Panc1 (cell line): Measurements from ENCODE around the gene CC2D1A. TPM values are rescaled to one million over a fixed set of nuclear protein-coding genes. Genes with fewer than 3 reads are reported as not detected.

Source experiments
- ATAC-seq: fragments of 200-7000 bp; cut with Tn5 transposase; 2 replicates; pipeline ENCODE4 v1.9.1; 2020; ENCODE audit warnings: mild to moderate bottlenecking, moderate library complexity
- BruUV-seq: library from RNA; stranded (reverse); fragments of 400-500 nt; replicated peaks from 2 replicates; lab custom pipeline; 2021; lab: Mats Ljungman, UMichigan
- CTCF ChIA-PET: fragments of 300-600 bp; sonication (Branson Sonifier 250); formaldehyde crosslinking; loops from one replicate; lab custom pipeline; 2022; ENCODE audit warnings: antibody characterized with exemption; lab: Charles Lee
- POLR2A ChIA-PET: fragments of 300-600 bp; sonication (Branson Sonifier 250); formaldehyde crosslinking; loops from one replicate; lab custom pipeline; 2022; ENCODE audit warnings: antibody characterized with exemption; lab: Charles Lee
- DNase-seq: peaks from one replicate; pipeline ENCODE4 v3.0.0-alpha.2; 2010; ENCODE audit warnings: low read depth, low spot score
- H3K27ac ChIP-seq: 2 replicates; pipeline ENCODE4 v1.5.1; 2011; ENCODE audit warnings: mild to moderate bottlenecking, low read length, inconsistent platforms
- H3K27me3 ChIP-seq: fragments of 200-500 bp; sonication (Bioruptor generic); 2 replicates; pipeline ENCODE4 v1.6.0; 2014; ENCODE audit warnings: low read length, inconsistent platforms; ENCODE audit not compliant: control insufficient read depth, insufficient read depth
- H3K36me3 ChIP-seq: fragments of 200-500 bp; sonication (Bioruptor generic); 2 replicates; pipeline ENCODE4 v1.5.1; 2014; ENCODE audit warnings: inconsistent platforms, mild to moderate bottlenecking, low read length, moderate library complexity; ENCODE audit not compliant: control insufficient read depth, insufficient read depth
- H3K4me1 ChIP-seq: 2 replicates; pipeline ENCODE4 v1.5.1; 2011; ENCODE audit warnings: inconsistent platforms, mild to moderate bottlenecking, low read length, moderate library complexity; ENCODE audit not compliant: control insufficient read depth, insufficient read depth
- H3K4me3 ChIP-seq, 2 experiments: 2 replicates each; pipeline ENCODE4 v1.5.1; 2011 to 2012; ENCODE audit warnings: low read depth in 2 of 2, low read length in 2 of 2, mild to moderate bottlenecking in 2 of 2, inconsistent platforms in 1 of 2, moderate library complexity in 1 of 2
- H3K9me3 ChIP-seq: fragments of 200-500 bp; sonication (Bioruptor generic); 2 replicates; pipeline ENCODE4 v1.5.1; 2014; ENCODE audit warnings: low read depth, mild to moderate bottlenecking, inconsistent platforms, low read length, moderate library complexity; ENCODE audit not compliant: control insufficient read depth, insufficient read depth
- CTCF ChIP-seq: fragments of 450-650 bp; IDR thresholded peaks from 2 replicates; pipeline ENCODE4 v1.5.1; 2017; ENCODE audit warnings: mild to moderate bottlenecking
- POLR2AphosphoS5 ChIP-seq: IDR thresholded peaks from 2 replicates; pipeline ENCODE4 v1.6.1; 2012; ENCODE audit warnings: mild to moderate bottlenecking, low read depth, low read length, moderate library complexity
- REST ChIP-seq, 2 experiments: IDR thresholded peaks; 2 replicates each; pipeline ENCODE4 v1.6.1; 2011 to 2012; ENCODE audit warnings: low read depth in 2 of 2, control low read depth in 1 of 2, low read length in 1 of 2, mild to moderate bottlenecking in 1 of 2, moderate library complexity in 1 of 2; ENCODE audit not compliant: insufficient read depth in 1 of 2
- SIN3A ChIP-seq: IDR thresholded peaks from 2 replicates; pipeline ENCODE4 v1.6.1; 2012; ENCODE audit warnings: low read depth, mild to moderate bottlenecking, low read length, moderate library complexity, borderline replicate concordance; ENCODE audit not compliant: insufficient read depth
- TCF7L2 ChIP-seq: IDR thresholded peaks from 2 replicates; pipeline ENCODE4 v1.6.1; 2011; ENCODE audit warnings: mild to moderate bottlenecking, low read depth, low read length, inconsistent platforms
- in situ Hi-C: cut with HindIII; loops from 2 replicates; pipeline ENCODE4 v1.10.0; 2016; ENCODE audit warnings: low sequenced_read_pairs, low pct_unique_long_range_greater_than_20kb
- intact Hi-C: fragments of 100-400 bp; cut with micrococcal nuclease; formaldehyde crosslinking; loops from one replicate; pipeline ENCODE4 v1.10.0; 2022; ENCODE audit not compliant: unreplicated experiment
- total RNA-seq: library from RNA; stranded (reverse); gene quantifications from one replicate; pipeline ENCODE4 v1.2.1, GENCODE V29; 2021; ENCODE audit not compliant: unreplicated experiment

The CC2D1A gene
- total RNA-seq, 1 experiment from 2014 or later, result 28.0 TPM

DNA sequence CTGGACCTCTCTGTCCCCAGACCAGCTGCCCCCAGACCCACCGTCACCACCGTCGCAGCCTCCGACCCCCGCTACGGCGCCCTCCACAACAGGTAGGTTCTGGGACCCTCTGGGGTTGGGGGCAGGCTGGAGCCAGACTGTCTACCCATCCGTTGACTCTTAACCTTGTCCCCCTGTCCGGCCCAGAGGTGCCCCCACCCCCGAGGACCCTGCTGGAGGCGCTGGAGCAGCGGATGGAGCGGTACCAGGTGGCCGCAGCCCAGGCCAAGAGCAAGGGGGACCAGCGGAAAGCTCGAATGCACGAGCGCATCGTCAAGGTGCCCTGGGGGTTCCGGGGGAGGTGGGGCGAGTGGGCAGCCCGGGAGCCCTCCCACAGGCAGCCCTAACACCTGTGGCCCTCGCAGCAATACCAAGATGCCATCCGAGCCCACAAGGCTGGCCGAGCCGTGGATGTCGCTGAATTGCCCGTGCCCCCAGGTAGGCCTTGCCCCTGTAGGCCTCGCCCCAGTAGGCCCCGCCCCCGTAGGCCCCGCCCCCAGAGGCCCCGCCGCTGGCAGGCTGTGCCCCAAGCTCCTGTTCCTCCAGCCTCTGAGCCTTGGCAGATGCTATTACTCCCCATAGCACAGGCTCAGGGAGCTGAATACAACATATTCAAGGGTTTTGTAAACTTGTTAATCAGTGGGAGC is 12.9 kb downstream of the CC2D1A start:
- Histone ChIP-seq H3K27ac (no peak overlapping the region), H3K4me1 (no peaks in the 10 kb centered on the region), H3K27me3 (no peaks in the 10 kb centered on the region), H3K36me3 (no peaks in the 10 kb centered on the region), H3K9me3 (no peaks in the 10 kb centered on the region), H3K4me3 (no peak overlapping the region)
- ATAC-seq, result no peak
- intact Hi-C loops (no loop called here), in situ Hi-C loops (no loop called here)
- CTCF ChIA-PET, result no interaction called here
- POLR2A ChIA-PET, result interaction anchor here (0.6 kb wide), 1 partner anchor 10 kb away, joined by 4 read pairs; no protein-coding TSS in a partner anchor
- no TSS peak for BruUV-seq
- DNase-seq, result no peak
- TF ChIP-seq TCF7L2, result no peak
- TF ChIP-seq CTCF, result no peak
- TF ChIP-seq POLR2AphosphoS5, result no peak
- no peak for TF ChIP-seq REST (IDR thresholded peaks at IDR 0.05; ENCODE audit: insufficient read depth in 1 of 2, low read depth in 2 of 2, low read length in 1 of 2)
- TF ChIP-seq SIN3A, result no peak

- TF ChIP-seq POLR2AphosphoS5 (no peak), SIN3A (no peak), CTCF (no peak), REST (IDR thresholded peaks at IDR 0.05; ENCODE audit: insufficient read depth in 1 of 2, low read depth in 2 of 2, low read length in 1 of 2) (no peak), TCF7L2 (no peak)
- ChIA-PET POLR2A (no interaction called here), CTCF (no interaction called here)
- DNase-seq (no peak), ATAC-seq (no peak)
- intact Hi-C loops, result no loop called here
- Histone ChIP-seq H3K36me3 (no peaks in the 10 kb centered on the region), H3K27me3 (no peaks in the 10 kb centered on the region), H3K27ac (no peak overlapping the region), H3K4me3 (no peak overlapping the region), H3K9me3 (no peaks in the 10 kb centered on the region), H3K4me1 (no peaks in the 10 kb centered on the region)
- in situ Hi-C loops, result no loop called here
- BruUV-seq, result no TSS peak
These were observed 14.5 kb downstream of the CC2D1A start for GRCh38 chr19:13920524-13920923.
